ENCODE measurements around the gene NRF1.

DNA sequence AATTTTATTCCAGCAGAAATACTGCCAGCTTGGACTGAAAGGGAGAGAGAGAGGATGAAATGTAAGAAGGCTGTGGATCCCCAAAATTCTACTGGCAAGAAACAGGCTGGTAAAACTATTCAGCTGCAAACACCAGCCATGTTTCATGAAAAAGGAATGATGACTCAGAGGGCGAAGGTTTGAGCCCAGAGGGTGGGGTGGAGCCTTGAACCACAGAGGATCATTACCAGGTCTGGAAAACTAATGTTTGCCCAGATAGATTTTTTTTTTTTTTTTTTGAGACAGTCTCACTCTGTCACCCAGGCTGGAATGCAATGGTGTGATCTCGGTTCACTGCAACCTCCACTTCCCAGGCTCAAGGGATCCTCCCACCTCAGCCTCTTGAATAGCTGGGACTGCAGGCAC lies 41.7 kb upstream of the NRF1 start:
- TF ChIP-seq ATF7 (IDR thresholded peaks at IDR 0.05; ENCODE audit: low read depth) = no peak
- TF ChIP-seq, protein P1, sequence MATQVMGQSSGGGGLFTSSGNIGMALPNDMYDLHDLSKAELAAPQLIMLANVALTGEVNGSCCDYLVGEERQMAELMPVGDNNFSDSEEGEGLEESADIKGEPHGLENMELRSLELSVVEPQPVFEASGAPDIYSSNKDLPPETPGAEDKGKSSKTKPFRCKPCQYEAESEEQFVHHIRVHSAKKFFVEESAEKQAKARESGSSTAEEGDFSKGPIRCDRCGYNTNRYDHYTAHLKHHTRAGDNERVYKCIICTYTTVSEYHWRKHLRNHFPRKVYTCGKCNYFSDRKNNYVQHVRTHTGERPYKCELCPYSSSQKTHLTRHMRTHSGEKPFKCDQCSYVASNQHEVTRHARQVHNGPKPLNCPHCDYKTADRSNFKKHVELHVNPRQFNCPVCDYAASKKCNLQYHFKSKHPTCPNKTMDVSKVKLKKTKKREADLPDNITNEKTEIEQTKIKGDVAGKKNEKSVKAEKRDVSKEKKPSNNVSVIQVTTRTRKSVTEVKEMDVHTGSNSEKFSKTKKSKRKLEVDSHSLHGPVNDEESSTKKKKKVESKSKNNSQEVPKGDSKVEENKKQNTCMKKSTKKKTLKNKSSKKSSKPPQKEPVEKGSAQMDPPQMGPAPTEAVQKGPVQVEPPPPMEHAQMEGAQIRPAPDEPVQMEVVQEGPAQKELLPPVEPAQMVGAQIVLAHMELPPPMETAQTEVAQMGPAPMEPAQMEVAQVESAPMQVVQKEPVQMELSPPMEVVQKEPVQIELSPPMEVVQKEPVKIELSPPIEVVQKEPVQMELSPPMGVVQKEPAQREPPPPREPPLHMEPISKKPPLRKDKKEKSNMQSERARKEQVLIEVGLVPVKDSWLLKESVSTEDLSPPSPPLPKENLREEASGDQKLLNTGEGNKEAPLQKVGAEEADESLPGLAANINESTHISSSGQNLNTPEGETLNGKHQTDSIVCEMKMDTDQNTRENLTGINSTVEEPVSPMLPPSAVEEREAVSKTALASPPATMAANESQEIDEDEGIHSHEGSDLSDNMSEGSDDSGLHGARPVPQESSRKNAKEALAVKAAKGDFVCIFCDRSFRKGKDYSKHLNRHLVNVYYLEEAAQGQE (IDR thresholded peaks at IDR 0.05; ENCODE audit: low read depth, low read length) = no peak
